Testis (tissue), 3 donors: ENCODE measurements around the gene CIITA. TPM values are rescaled to one million over a fixed set of nuclear protein-coding genes. Genes with fewer than 3 reads are reported as not detected.

Experiments
- DNase-seq: peaks from one replicate; pipeline ENCODE4 v3.0.0-alpha.2; 2019
- H3K27ac ChIP-seq, 2 donors: fragments of 200-600 bp; sonication (generic); one replicate each; pipeline ENCODE4 v1.5.1; 2019
- H3K27me3 ChIP-seq: fragments of 200-600 bp; sonication (generic); one replicate; pipeline ENCODE4 v1.5.1; 2019
- H3K36me3 ChIP-seq: fragments of 200-600 bp; sonication (generic); one replicate; pipeline ENCODE4 v1.5.1; 2017; ENCODE audit warnings: low read depth; ENCODE audit errors: missing control alignments
- H3K4me1 ChIP-seq: fragments of 200-600 bp; sonication (generic); one replicate; pipeline ENCODE4 v1.5.1; 2019
- H3K4me3 ChIP-seq, 2 donors: fragments of 200-600 bp; sonication (generic); one replicate each; pipeline ENCODE4 v1.5.1; 2017 to 2019
- H3K9me3 ChIP-seq: fragments of 200-600 bp; sonication (generic); one replicate; pipeline ENCODE4 v1.5.1; 2017
- CTCF ChIP-seq, 3 experiments: fragments of 450-650 bp in 2 of 3; fragments of 200-600 bp in 1 of 3; sonication (generic) in 1 of 3; IDR thresholded peaks; one replicate each; pipeline ENCODE4 v1.5.1; 2016 to 2019; ENCODE audit warnings: antibody characterized with exemption in 3 of 3, mild to moderate bottlenecking in 2 of 3, moderate library complexity in 1 of 3
- POLR2A ChIP-seq: fragments of 450-650 bp; IDR thresholded peaks from one replicate; pipeline ENCODE4 v1.6.1; 2017; ENCODE audit warnings: antibody characterized with exemption, mild to moderate bottlenecking, moderate library complexity
- WGBS, 2 donors: methylation state at CpG; one replicate each; pipeline ENCODE4 v1.1.5; 2018; 5-methylcytosine and 5-hydroxymethylcytosine counted together
- intact Hi-C: fragments of 100-400 bp; cut with DNase I; formaldehyde crosslinking; loops from one replicate; pipeline ENCODE4 v1.15.1; 2023; ENCODE audit warnings: low total_unique reads
- polyA plus RNA-seq: library from polyadenylated mRNA; stranded (reverse); fragments of 350-450 nt; fragmentation: Illumina TruSeq; extraction: RNeasy Lipid Tissue Mini Kit (QIAGEN cat#74804); gene quantifications from one replicate; pipeline ENCODE4 v1.2.3, GENCODE V29; 2014; ENCODE audit warnings: low read depth, low replicate concordance; ENCODE audit not compliant: insufficient read depth
- total RNA-seq, 2 donors: library from RNA; depleted of rRNA; stranded (reverse); fragments of >200 nt; gene quantifications; one replicate each; pipeline ENCODE4 v1.2.3, GENCODE V29; 2016

CIITA gene
- total and polyA plus RNA-seq, 3 donors from 2014 or later: 6.3 to 16.0 (median 9.5) TPM

- Histone ChIP-seq H3K27me3 (no peaks in the 10 kb centered on the region), H3K4me1 (peaks cover 31% of the 10 kb centered on the region), H3K27ac (no peak overlapping the region), H3K4me3 (no peak overlapping the region), H3K36me3 (no peaks in the 10 kb centered on the region), H3K9me3 (no peaks in the 10 kb centered on the region)
- 56 to 64% methylated on average over 5 of the region's 5 CpGs for WGBS, 2 donors
- TF ChIP-seq POLR2A: no peak
- no peak for TF ChIP-seq CTCF (IDR thresholded peaks at IDR 0.05)
- DNase-seq: no peak
- intact Hi-C loops: no loop called here
Observed at GRCh38 chr16:10950393-10950792, 73.4 kb downstream of the CIITA start.

- no peaks in the 10 kb centered on the region for H3K27me3 ChIP-seq
- H3K4me3 ChIP-seq: no peak overlapping the region
- WGBS, 2 donors: 58 to 72% methylated on average over 4 of the region's 4 CpGs
- H3K36me3 ChIP-seq: no peaks in the 10 kb centered on the region
- H3K27ac ChIP-seq: no peak overlapping the region
- intact Hi-C loops: no loop called here
- DNase-seq: no peak
- H3K9me3 ChIP-seq: no peaks in the 10 kb centered on the region
- peaks cover 24% of the 10 kb centered on the region for H3K4me1 ChIP-seq
- TF ChIP-seq CTCF (IDR thresholded peaks at IDR 0.05): no peak
- TF ChIP-seq POLR2A: no peak
Observed at GRCh38 chr16:10951026-10951425, 74.0 kb downstream of the CIITA start.

- H3K27me3 ChIP-seq: no peaks in the 10 kb centered on the region
- no peaks in the 10 kb centered on the region for H3K36me3 ChIP-seq
- H3K27ac ChIP-seq: no peak overlapping the region
- intact Hi-C loops: no loop called here
- H3K9me3 ChIP-seq: no peaks in the 10 kb centered on the region
- peaks cover 3% of the 10 kb centered on the region for H3K4me1 ChIP-seq
- H3K4me3 ChIP-seq: no peak overlapping the region
- no peak for DNase-seq
- 91 to 92% methylated on average over 7 of the region's 7 CpGs for WGBS, 2 donors
- no peak for TF ChIP-seq POLR2A
Observed at GRCh38 chr16:10954903-10955302, 77.9 kb downstream of the CIITA start.

- Histone ChIP-seq H3K27ac (no peak overlapping the region), H3K9me3 (no peaks in the 10 kb centered on the region), H3K36me3 (no peaks in the 10 kb centered on the region), H3K4me3 (no peak overlapping the region), H3K4me1 (no peaks in the 10 kb centered on the region), H3K27me3 (no peaks in the 10 kb centered on the region)
- WGBS, 2 donors: 91 to 96% methylated on average over 6 of the region's 6 CpGs
- no peak for DNase-seq
- no peak for TF ChIP-seq CTCF (IDR thresholded peaks at IDR 0.05)
- TF ChIP-seq POLR2A: no peak
- intact Hi-C loops: no loop called here
Observed at GRCh38 chr16:10957771-10958482, 80.9 kb downstream of the CIITA start.

GRCh38 chr16:10959161-10959560 is 82.2 kb downstream of the CIITA start:
- no peaks in the 10 kb centered on the region for H3K27me3 ChIP-seq
- no peak overlapping the region for H3K4me3 ChIP-seq
- H3K27ac ChIP-seq: no peak overlapping the region
- no peaks in the 10 kb centered on the region for H3K9me3 ChIP-seq
- no peaks in the 10 kb centered on the region for H3K36me3 ChIP-seq
- H3K4me1 ChIP-seq: peaks cover under 1% of the 10 kb centered on the region
- WGBS, 2 donors: 94 to 95% methylated on average over 5 of the region's 5 CpGs
- no peak for DNase-seq
- TF ChIP-seq CTCF (IDR thresholded peaks at IDR 0.05) (no peak), POLR2A (no peak)
- intact Hi-C loops: no loop called here
